IMR-90 (cell line): Measurements from ENCODE around the gene GPR108. TPM values are rescaled to one million over a fixed set of nuclear protein-coding genes. Genes with fewer than 3 reads are reported as not detected.

Experiments used
- ATAC-seq: fragments of 200-7000 bp; cut with Tn5 transposase; 2 replicates; pipeline ENCODE4 v1.9.1; 2020; ENCODE audit warnings: low read depth, mild to moderate bottlenecking, moderate library complexity
- BruUV-seq: library from RNA; stranded (reverse); fragments of 400-500 nt; replicated peaks from 2 replicates; lab custom pipeline; 2021; lab: Mats Ljungman, UMichigan
- CTCF ChIA-PET: fragments of 300-600 bp; formaldehyde crosslinking; extraction: SDS; loops from one replicate; lab custom pipeline; 2021; ENCODE audit warnings: antibody characterized with exemption; lab: Yijun Ruan, JAX
- POLR2A ChIA-PET: fragments of 300-600 bp; sonication (Branson Sonifier 250); formaldehyde crosslinking; loops from one replicate; lab custom pipeline; 2022; ENCODE audit warnings: antibody characterized with exemption; ENCODE audit not compliant: unreplicated experiment; lab: Charles Lee
- DNase-seq: peaks from one replicate; pipeline ENCODE4 v3.0.0; 2013
- H2AFZ ChIP-seq: replicated peaks from 2 replicates; pipeline ENCODE3; 2013; ENCODE audit warnings: low read length, mild to moderate bottlenecking; ENCODE audit not compliant: poor library complexity
- H2AK5ac ChIP-seq: 2 replicates; pipeline ENCODE4 v1.6.1; 2013; ENCODE audit warnings: low read depth, low read length, inconsistent platforms
- H2AK9ac ChIP-seq: replicated peaks from 2 replicates; pipeline ENCODE3; 2013; ENCODE audit warnings: mild to moderate bottlenecking, low read depth, low read length, moderate library complexity; ENCODE audit not compliant: poor library complexity
- H2BK120ac ChIP-seq: 2 replicates; pipeline ENCODE4 v1.6.1; 2013; ENCODE audit warnings: low read depth, low read length, inconsistent platforms
- H2BK15ac ChIP-seq: 3 replicates; pipeline ENCODE4 v1.6.1; 2013; ENCODE audit warnings: low read depth, low read length, inconsistent platforms
- H2BK20ac ChIP-seq: 2 replicates; pipeline ENCODE4 v1.6.1; 2013; ENCODE audit warnings: low read depth, mild to moderate bottlenecking, inconsistent platforms, low read length, moderate library complexity
- H2BK5ac ChIP-seq: 2 replicates; pipeline ENCODE4 v1.6.1; 2013; ENCODE audit warnings: mild to moderate bottlenecking, low read depth, low read length, inconsistent platforms; ENCODE audit not compliant: poor library complexity, severe bottlenecking
- H3K14ac ChIP-seq: replicated peaks from 2 replicates; pipeline ENCODE4 v1.6.1; 2013; ENCODE audit warnings: low read depth, low read length, inconsistent platforms
- H3K18ac ChIP-seq: 2 replicates; pipeline ENCODE4 v1.6.1; 2013; ENCODE audit warnings: low read depth, low read length, control low read depth
- H3K23ac ChIP-seq: 2 replicates; pipeline ENCODE4 v1.6.1; 2013; ENCODE audit warnings: low read depth, low read length, inconsistent platforms
- H3K27ac ChIP-seq: 2 replicates; pipeline ENCODE4 v1.5.1; 2013; ENCODE audit warnings: mild to moderate bottlenecking, control low read depth, low read length; ENCODE audit not compliant: insufficient read depth
- H3K27me3 ChIP-seq: 2 replicates; pipeline ENCODE4 v1.6.1; 2013; ENCODE audit warnings: low read length; ENCODE audit not compliant: control insufficient read depth, insufficient read depth
- H3K36me3 ChIP-seq: 2 replicates; pipeline ENCODE4 v1.6.1; 2013; ENCODE audit warnings: low read length, mixed read lengths; ENCODE audit not compliant: control insufficient read depth, insufficient read depth
- H3K4ac ChIP-seq: 2 replicates; pipeline ENCODE4 v1.6.1; 2013; ENCODE audit warnings: low read depth, low read length, inconsistent platforms
- H3K4me1 ChIP-seq: 2 replicates; pipeline ENCODE4 v1.6.1; 2013; ENCODE audit warnings: low read length, mixed read lengths; ENCODE audit not compliant: control insufficient read depth, insufficient read depth
- H3K4me2 ChIP-seq: 2 replicates; pipeline ENCODE4 v1.6.1; 2013; ENCODE audit warnings: low read depth, mild to moderate bottlenecking, control low read depth, low read length, moderate library complexity
- H3K4me3 ChIP-seq: 2 replicates; pipeline ENCODE4 v1.5.1; 2013; ENCODE audit warnings: low read depth, mild to moderate bottlenecking, control low read depth, low read length, moderate library complexity; ENCODE audit not compliant: insufficient read depth
- H3K56ac ChIP-seq: 2 replicates; pipeline ENCODE4 v1.6.1; 2013; ENCODE audit warnings: low read length, inconsistent platforms; ENCODE audit not compliant: insufficient read depth; ENCODE audit errors: extremely low read depth
- H3K79me1 ChIP-seq, 2 experiments: 2 replicates each; pipeline ENCODE4 v1.6.1; 2013; ENCODE audit warnings: low read length in 2 of 2, inconsistent platforms in 1 of 2, low read depth in 1 of 2
- H3K9ac ChIP-seq: 2 replicates; pipeline ENCODE4 v1.6.1; 2013; ENCODE audit warnings: low read depth, low read length, control low read depth
- H3K9me1 ChIP-seq: 2 replicates; pipeline ENCODE4 v1.6.1; 2013; ENCODE audit warnings: low read length, inconsistent platforms; ENCODE audit not compliant: insufficient read depth
- H3K9me3 ChIP-seq: 2 replicates; pipeline ENCODE4 v1.6.1; 2013; ENCODE audit warnings: low read length; ENCODE audit not compliant: control insufficient read depth, insufficient read depth
- H4K20me1 ChIP-seq: 2 replicates; pipeline ENCODE4 v1.6.1; 2013; ENCODE audit warnings: low read length, inconsistent platforms; ENCODE audit not compliant: insufficient read depth
- H4K5ac ChIP-seq: 2 replicates; pipeline ENCODE4 v1.6.1; 2013; ENCODE audit warnings: mild to moderate bottlenecking, low read depth, low read length, control low read depth
- H4K8ac ChIP-seq, 2 experiments: 2 replicates each; pipeline ENCODE4 v1.6.1; 2013; ENCODE audit warnings: low read depth in 2 of 2, low read length in 2 of 2, control low read depth in 1 of 2, inconsistent platforms in 1 of 2
- H4K91ac ChIP-seq: 2 replicates; pipeline ENCODE4 v1.6.1; 2013; ENCODE audit warnings: low read depth, low read length, inconsistent platforms; ENCODE audit not compliant: insufficient read depth
- BHLHE40 ChIP-seq: fragments of 150-350 bp; IDR thresholded peaks from 2 replicates; pipeline ENCODE4 v1.6.1; 2016; ENCODE audit warnings: mild to moderate bottlenecking, low read depth, low read length
- CEBPB ChIP-seq: IDR thresholded peaks from 2 replicates; pipeline ENCODE4 v1.6.1; 2012; ENCODE audit warnings: low read depth, low read length, improper control_type of control experiment
- CHD1 ChIP-seq: IDR thresholded peaks from 2 replicates; pipeline ENCODE4 v1.6.1; 2012; ENCODE audit warnings: low read depth, low read length, improper control_type of control experiment
- CTCF ChIP-seq: conservative IDR thresholded peaks from 2 replicates; pipeline ENCODE4 v1.5.1; 2012; ENCODE audit warnings: mild to moderate bottlenecking, low read depth, low read length, improper control_type of control experiment
- ELK1 ChIP-seq: fragments of 150-350 bp; IDR thresholded peaks from 2 replicates; pipeline ENCODE4 v1.6.1; 2016; ENCODE audit warnings: low read depth, mild to moderate bottlenecking, low read length, moderate library complexity, borderline replicate concordance
- FOS ChIP-seq: fragments of 150-350 bp; IDR thresholded peaks from 2 replicates; pipeline ENCODE4 v1.6.1; 2016; ENCODE audit warnings: low read depth, low read length
- MAZ ChIP-seq: IDR thresholded peaks from 2 replicates; pipeline ENCODE4 v1.6.1; 2012; ENCODE audit warnings: low read depth, mild to moderate bottlenecking, low read length, improper control_type of control experiment, moderate library complexity, borderline replicate concordance
- MXI1 ChIP-seq: IDR thresholded peaks from 2 replicates; pipeline ENCODE4 v1.6.1; 2012; ENCODE audit warnings: low read depth, mild to moderate bottlenecking, low read length, moderate library complexity, borderline replicate concordance
- NFE2L2 ChIP-seq: fragments of 150-350 bp; IDR thresholded peaks from 2 replicates; pipeline ENCODE4 v1.6.1; 2016; ENCODE audit warnings: low read depth, mild to moderate bottlenecking, low read length
- POLR2A ChIP-seq: IDR thresholded peaks from 2 replicates; pipeline ENCODE4 v1.6.1; 2012; ENCODE audit warnings: mild to moderate bottlenecking, low read depth, low read length
- RAD21 ChIP-seq: IDR thresholded peaks from 2 replicates; pipeline ENCODE4 v1.6.1; 2012; ENCODE audit warnings: low read length, improper control_type of control experiment
- RCOR1 ChIP-seq: IDR thresholded peaks from 2 replicates; pipeline ENCODE4 v1.6.1; 2012; ENCODE audit warnings: mild to moderate bottlenecking, low read length, improper control_type of control experiment; ENCODE audit not compliant: insufficient replicate concordance
- RFX5 ChIP-seq: IDR thresholded peaks from 2 replicates; pipeline ENCODE4 v1.8.0; 2012; ENCODE audit warnings: low read depth, mild to moderate bottlenecking, low read length, moderate library complexity
- SMC3 ChIP-seq: fragments of 150-350 bp; IDR thresholded peaks from 2 replicates; pipeline ENCODE4 v1.6.1; 2016; ENCODE audit warnings: low read depth, mild to moderate bottlenecking, antibody characterized with exemption, low read length, moderate library complexity
- USF2 ChIP-seq: fragments of 150-350 bp; IDR thresholded peaks from 2 replicates; pipeline ENCODE4 v1.6.1; 2017; ENCODE audit warnings: mild to moderate bottlenecking, antibody characterized with exemption, low read length, low read depth
- WGBS, 2 experiments: methylation state at CpG; one replicate each; pipeline versions ENCODE4 v1.1.5 to v1.1.7; 2013; ENCODE audit warnings: missing lambda C conversion rate in 2 of 2; ENCODE audit not compliant: insufficient read length in 1 of 2; ENCODE audit errors: extremely low coverage in 2 of 2; 5-methylcytosine and 5-hydroxymethylcytosine counted together
- dilution Hi-C: fragments of 300-500 bp; cut with HindIII; formaldehyde crosslinking; loops from one replicate; pipeline ENCODE4 v1.14.3; 2018; ENCODE audit warnings: low sequenced_read_pairs; ENCODE audit not compliant: unreplicated experiment
- in situ Hi-C: fragments of 300-500 bp; cut with MboI; formaldehyde crosslinking; loops from 3 replicates; pipeline ENCODE4 v1.14.3; 2019; ENCODE audit warnings: low sequenced_read_pairs, inconsistent platforms, mixed read lengths
- intact Hi-C: fragments of 100-400 bp; cut with micrococcal nuclease; formaldehyde crosslinking; loops from 2 replicates; pipeline ENCODE4 v1.10.0; 2022
- polyA plus RNA-seq, 3 experiments: library from polyadenylated mRNA; depleted of rRNA; stranded (reverse); fragments of >200 nt; gene quantifications; 2 replicates each; pipeline ENCODE4 v1.2.3, GENCODE V29; 2012; ENCODE audit warnings: low replicate concordance in 1 of 3
- total RNA-seq: library from RNA; depleted of rRNA; stranded (reverse); fragments of >200 nt; gene quantifications from 2 replicates; pipeline ENCODE4 v1.2.3, GENCODE V29; 2012

Gene GPR108
- total and polyA plus RNA-seq, 2 of the 4 experiments (the other 2 are of a cell fraction): 28.0 to 38.9 TPM

- no peak overlapping the region for H2BK120ac ChIP-seq
- POLR2A ChIA-PET: no interaction called here
- no peak overlapping the region for H2BK15ac ChIP-seq
- no peak overlapping the region for H2AK9ac ChIP-seq
- intact Hi-C loops (no loop called here), dilution Hi-C loops (no loop called here), in situ Hi-C loops (no loop called here)
- no peak overlapping the region for H3K23ac ChIP-seq
- no peaks in the 10 kb centered on the region for H3K36me3 ChIP-seq
- H3K79me1 ChIP-seq: no peaks in the 10 kb centered on the region
- H4K91ac ChIP-seq: no peak overlapping the region
- H3K9me3 ChIP-seq: no peaks in the 10 kb centered on the region
- no peaks in the 10 kb centered on the region for H3K4me1 ChIP-seq
- H3K9me1 ChIP-seq: no peaks in the 10 kb centered on the region
- no peak overlapping the region for H3K9ac ChIP-seq
- no peak overlapping the region for H3K14ac ChIP-seq
- no peak overlapping the region for H2AK5ac ChIP-seq
- no CpG with 5 or more reads among the region's 4 CpGs for WGBS, 2 experiments
- no peaks in the 10 kb centered on the region for H4K20me1 ChIP-seq
- H3K56ac ChIP-seq: no peak overlapping the region
- no peak for TF ChIP-seq CHD1
- TF ChIP-seq RAD21: no peak
- no peak for TF ChIP-seq USF2
- TF ChIP-seq POLR2A: no peak
- TF ChIP-seq FOS: no peak
- TF ChIP-seq NFE2L2: no peak
- no peak for TF ChIP-seq CTCF
- TF ChIP-seq RCOR1: no peak
- TF ChIP-seq SMC3: no peak
- no peak for TF ChIP-seq MAZ
- TF ChIP-seq MXI1: no peak
- TF ChIP-seq ELK1: no peak
- TF ChIP-seq BHLHE40: no peak
- TF ChIP-seq RFX5: no peak
- no peak for TF ChIP-seq CEBPB
- H3K4me2 ChIP-seq: no peak overlapping the region
- H3K4me3 ChIP-seq: no peak overlapping the region
- H2BK5ac ChIP-seq: no peak overlapping the region
- ATAC-seq (no peak), DNase-seq (no peak)
- no peak overlapping the region for H2BK20ac ChIP-seq
- BruUV-seq: no TSS peak
- CTCF ChIA-PET: no interaction called here
- H3K18ac ChIP-seq: no peak overlapping the region
- H4K8ac ChIP-seq: no peak overlapping the region
- H2AFZ ChIP-seq: no peak overlapping the region
- no peak overlapping the region for H3K4ac ChIP-seq
- no peak overlapping the region for H3K27ac ChIP-seq
- H3K27me3 ChIP-seq: no peaks in the 10 kb centered on the region
- H4K5ac ChIP-seq: no peak overlapping the region
Observed at GRCh38 chr19:6778386-6778785, 41.0 kb upstream of the GPR108 start.
